ENCODE data around the gene FALEC. TPM values are rescaled to one million over a fixed set of nuclear protein-coding genes. Genes with fewer than 3 reads are reported as not detected.
A peak's percentile ranks its signal among the peaks of the same experiment; 100 is the strongest.

The FALEC gene
- total and polyA plus RNA-seq, 4 donors, result 1.2 to 1.6 (median 1.4) TPM; not detected in 1

DNA sequence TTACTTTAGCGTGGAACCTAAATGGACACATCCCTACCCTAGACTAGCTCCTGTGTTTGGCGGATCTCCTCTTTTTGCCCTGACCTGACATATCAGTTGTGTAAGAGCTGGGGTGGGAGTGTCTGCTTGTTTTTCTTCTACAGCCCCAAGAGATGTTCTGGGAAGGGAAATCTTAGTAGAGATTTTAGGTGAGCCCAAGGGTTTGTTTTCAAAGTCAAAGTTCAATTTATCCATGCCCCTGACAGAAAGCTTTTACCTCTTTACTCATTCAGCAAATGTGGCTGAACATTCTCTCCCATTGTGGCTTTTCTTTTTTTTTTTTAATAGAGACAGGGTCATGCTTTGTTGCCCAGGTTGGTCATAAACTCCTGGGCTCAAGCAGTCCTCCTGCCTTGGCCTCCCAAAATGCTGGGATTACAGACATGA lies 35.6 kb upstream of the FALEC start:
- WGBS (ENCODE audit: insufficient coverage), result no CpG with 5 or more reads among the region's 2 CpGs
- Histone ChIP-seq H3K36me3 (ENCODE audit: control insufficient read depth, insufficient read depth, low read length) (no peaks in the 10 kb centered on the region), H3K4me3 (ENCODE audit: low read depth, low read length) (no peak overlapping the region), H3K9me3 (ENCODE audit: control insufficient read depth, insufficient read depth, low read length) (no peaks in the 10 kb centered on the region), H3K27ac (ENCODE audit: low read depth, low read length) (no peak overlapping the region), H3K27me3 (ENCODE audit: control insufficient read depth, insufficient read depth, low read length) (no peaks in the 10 kb centered on the region), H3K4me1 (ENCODE audit: control insufficient read depth, insufficient read depth, low read length) (no peaks in the 10 kb centered on the region)
- no peak for DNase-seq (ENCODE audit: low read depth in 4 of 6, low spot score in 6 of 6)

- no peak overlapping the region for H3K4me3 ChIP-seq (ENCODE audit: low read depth, low read length)
- WGBS (ENCODE audit: insufficient coverage), result 100% methylated on average over 2 of the region's 5 CpGs
- DNase-seq (ENCODE audit: low read depth in 4 of 6, low spot score in 6 of 6), result no peak
- H3K4me1 ChIP-seq (ENCODE audit: control insufficient read depth, insufficient read depth, low read length), result peaks cover 8% of the 10 kb centered on the region
- no peak overlapping the region for H3K27ac ChIP-seq (ENCODE audit: low read depth, low read length)
- no peaks in the 10 kb centered on the region for H3K9me3 ChIP-seq (ENCODE audit: control insufficient read depth, insufficient read depth, low read length)
- H3K36me3 ChIP-seq (ENCODE audit: control insufficient read depth, insufficient read depth, low read length), result peaks cover under 1% of the 10 kb centered on the region
- no peaks in the 10 kb centered on the region for H3K27me3 ChIP-seq (ENCODE audit: control insufficient read depth, insufficient read depth, low read length)
Measured at GRCh38 chr1:150484431-150484830, 31.1 kb upstream of the FALEC start.

GRCh38 chr1:150484861-150485260 lies 30.7 kb upstream of the FALEC start:
- Histone ChIP-seq H3K4me3 (ENCODE audit: low read depth, low read length) (no peak overlapping the region), H3K9me3 (ENCODE audit: control insufficient read depth, insufficient read depth, low read length) (no peaks in the 10 kb centered on the region), H3K36me3 (ENCODE audit: control insufficient read depth, insufficient read depth, low read length) (peaks cover 3% of the 10 kb centered on the region), H3K27ac (ENCODE audit: low read depth, low read length) (no peak overlapping the region), H3K4me1 (ENCODE audit: control insufficient read depth, insufficient read depth, low read length) (peaks cover 8% of the 10 kb centered on the region), H3K27me3 (ENCODE audit: control insufficient read depth, insufficient read depth, low read length) (no peaks in the 10 kb centered on the region)
- no peak for DNase-seq (ENCODE audit: low read depth in 4 of 6, low spot score in 6 of 6)
- 50% methylated on average over 2 of the region's 2 CpGs for WGBS (ENCODE audit: insufficient coverage)

GRCh38 chr1:150486966-150487762 lies 28.4 kb upstream of the FALEC start, which contains the start of gene TARS2:
TARS2 (plus strand) TSS chr1:150487419; CDS start chr1:150487451, 32 bp downstream.
- peak within 1 kb of the TSS; percentile 78 for H3K27ac ChIP-seq (ENCODE audit: low read depth, low read length)
- peak; percentile 94 to 99 (median 98) for DNase-seq (ENCODE audit: low read depth in 4 of 6, low spot score in 6 of 6)

GRCh38 chr1:150487763-150488115 lies 27.8 kb upstream of the FALEC start:
- Histone ChIP-seq H3K36me3 (ENCODE audit: control insufficient read depth, insufficient read depth, low read length) (peaks cover 25% of the 10 kb centered on the region), H3K4me3 (ENCODE audit: low read depth, low read length) (peak overlapping the region; percentile 72), H3K27me3 (ENCODE audit: control insufficient read depth, insufficient read depth, low read length) (no peaks in the 10 kb centered on the region), H3K27ac (ENCODE audit: low read depth, low read length) (no peak overlapping the region), H3K9me3 (ENCODE audit: control insufficient read depth, insufficient read depth, low read length) (no peaks in the 10 kb centered on the region), H3K4me1 (ENCODE audit: control insufficient read depth, insufficient read depth, low read length) (peaks cover 8% of the 10 kb centered on the region)
- WGBS (ENCODE audit: insufficient coverage), result no CpG with 5 or more reads among the region's 7 CpGs
- no peak for DNase-seq (ENCODE audit: low read depth in 4 of 6, low spot score in 6 of 6)

More at GRCh38 chr1:150486966-150487762, 28.4 kb upstream of the FALEC start, which contains the start of gene TARS2:
- Histone ChIP-seq H3K4me1 (ENCODE audit: control insufficient read depth, insufficient read depth, low read length) (peaks cover 8% of the 10 kb centered on the region), H3K4me3 (ENCODE audit: low read depth, low read length) (peak within 1 kb of the TSS; percentile 72), H3K36me3 (ENCODE audit: control insufficient read depth, insufficient read depth, low read length) (peaks cover 19% of the 10 kb centered on the region), H3K9me3 (ENCODE audit: control insufficient read depth, insufficient read depth, low read length) (no peaks in the 10 kb centered on the region), H3K27me3 (ENCODE audit: control insufficient read depth, insufficient read depth, low read length) (no peaks in the 10 kb centered on the region)
- 0% methylated on average over 23 of the region's 30 CpGs for WGBS (ENCODE audit: insufficient coverage)

GRCh38 chr1:150493175-150493574 lies 22.4 kb upstream of the FALEC start:
- H3K9me3 ChIP-seq (ENCODE audit: control insufficient read depth, insufficient read depth, low read length), result no peaks in the 10 kb centered on the region
- DNase-seq (ENCODE audit: low read depth in 4 of 6, low spot score in 6 of 6), result no peak
- WGBS (ENCODE audit: insufficient coverage), result 100% methylated on average over 4 of the region's 8 CpGs
- peaks cover 76% of the 10 kb centered on the region for H3K36me3 ChIP-seq (ENCODE audit: control insufficient read depth, insufficient read depth, low read length)
- no peak overlapping the region for H3K27ac ChIP-seq (ENCODE audit: low read depth, low read length)
- peaks cover under 1% of the 10 kb centered on the region for H3K4me1 ChIP-seq (ENCODE audit: control insufficient read depth, insufficient read depth, low read length)
- no peaks in the 10 kb centered on the region for H3K27me3 ChIP-seq (ENCODE audit: control insufficient read depth, insufficient read depth, low read length)
- H3K4me3 ChIP-seq (ENCODE audit: low read depth, low read length), result no peak overlapping the region

DNA sequence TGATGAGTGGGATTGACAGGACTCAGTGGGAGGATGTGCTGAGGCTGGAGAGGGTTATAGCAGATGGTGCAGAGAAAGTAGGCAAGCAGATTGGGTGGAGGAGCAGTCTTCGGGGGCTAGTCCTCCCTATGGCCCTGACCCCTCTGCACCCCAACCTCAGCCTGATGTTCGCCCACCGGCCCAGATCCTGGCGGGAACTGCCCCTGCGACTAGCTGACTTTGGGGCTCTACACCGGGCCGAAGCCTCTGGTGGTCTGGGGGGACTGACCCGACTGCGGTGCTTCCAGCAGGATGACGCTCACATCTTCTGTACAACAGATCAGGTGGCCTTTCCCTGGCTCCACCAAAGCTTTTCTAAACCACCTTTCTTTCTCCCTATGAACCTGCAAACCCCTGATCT lies 17.2 kb upstream of the FALEC start:
- H3K4me1 ChIP-seq (ENCODE audit: control insufficient read depth, insufficient read depth, low read length), result no peaks in the 10 kb centered on the region
- H3K36me3 ChIP-seq (ENCODE audit: control insufficient read depth, insufficient read depth, low read length), result peaks cover 86% of the 10 kb centered on the region
- H3K4me3 ChIP-seq (ENCODE audit: low read depth, low read length), result no peak overlapping the region
- no peaks in the 10 kb centered on the region for H3K9me3 ChIP-seq (ENCODE audit: control insufficient read depth, insufficient read depth, low read length)
- WGBS (ENCODE audit: insufficient coverage), result over 99% methylated on average over 9 of the region's 10 CpGs
- no peaks in the 10 kb centered on the region for H3K27me3 ChIP-seq (ENCODE audit: control insufficient read depth, insufficient read depth, low read length)
- H3K27ac ChIP-seq (ENCODE audit: low read depth, low read length), result no peak overlapping the region
- DNase-seq (ENCODE audit: low read depth in 4 of 6, low spot score in 6 of 6), result no peak

- Histone ChIP-seq H3K4me1 (ENCODE audit: control insufficient read depth, insufficient read depth, low read length) (peaks cover 9% of the 10 kb centered on the region), H3K9me3 (ENCODE audit: control insufficient read depth, insufficient read depth, low read length) (no peaks in the 10 kb centered on the region), H3K36me3 (ENCODE audit: control insufficient read depth, insufficient read depth, low read length) (peaks cover 75% of the 10 kb centered on the region), H3K27me3 (ENCODE audit: control insufficient read depth, insufficient read depth, low read length) (no peaks in the 10 kb centered on the region), H3K27ac (ENCODE audit: low read depth, low read length) (peak overlapping the region; percentile 6), H3K4me3 (ENCODE audit: low read depth, low read length) (no peak overlapping the region)
- no peak for DNase-seq (ENCODE audit: low read depth in 4 of 6, low spot score in 6 of 6)
- 93% methylated on average over 5 of the region's 6 CpGs for WGBS (ENCODE audit: insufficient coverage)
Measured at GRCh38 chr1:150505431-150505830, 10.1 kb upstream of the FALEC start.

GRCh38 chr1:150507912-150508864 lies 7.4 kb upstream of the FALEC start, which contains the start of gene ECM1:
ECM1 (plus strand) TSS chr1:150508109; CDS start chr1:150508210, 101 bp downstream.
- Histone ChIP-seq H3K4me1 (ENCODE audit: control insufficient read depth, insufficient read depth, low read length) (peaks cover 9% of the 10 kb centered on the region), H3K27me3 (ENCODE audit: control insufficient read depth, insufficient read depth, low read length) (no peaks in the 10 kb centered on the region), H3K36me3 (ENCODE audit: control insufficient read depth, insufficient read depth, low read length) (peaks cover 81% of the 10 kb centered on the region), H3K4me3 (ENCODE audit: low read depth, low read length) (no peak within 1 kb of the TSS), H3K9me3 (ENCODE audit: control insufficient read depth, insufficient read depth, low read length) (no peaks in the 10 kb centered on the region), H3K27ac (ENCODE audit: low read depth, low read length) (peak within 1 kb of the TSS; percentile 69)
- DNase-seq (ENCODE audit: low read depth in 4 of 6, low spot score in 6 of 6), result no peak
- 69% methylated on average over 5 of the region's 7 CpGs for WGBS (ENCODE audit: insufficient coverage)

Measured in spinal cord (tissue), 10 donors.